ENCODE results near the gene RBP3.
A peak's percentile ranks its signal among the peaks of the same experiment; 100 is the strongest.

The RBP3 gene

DNA sequence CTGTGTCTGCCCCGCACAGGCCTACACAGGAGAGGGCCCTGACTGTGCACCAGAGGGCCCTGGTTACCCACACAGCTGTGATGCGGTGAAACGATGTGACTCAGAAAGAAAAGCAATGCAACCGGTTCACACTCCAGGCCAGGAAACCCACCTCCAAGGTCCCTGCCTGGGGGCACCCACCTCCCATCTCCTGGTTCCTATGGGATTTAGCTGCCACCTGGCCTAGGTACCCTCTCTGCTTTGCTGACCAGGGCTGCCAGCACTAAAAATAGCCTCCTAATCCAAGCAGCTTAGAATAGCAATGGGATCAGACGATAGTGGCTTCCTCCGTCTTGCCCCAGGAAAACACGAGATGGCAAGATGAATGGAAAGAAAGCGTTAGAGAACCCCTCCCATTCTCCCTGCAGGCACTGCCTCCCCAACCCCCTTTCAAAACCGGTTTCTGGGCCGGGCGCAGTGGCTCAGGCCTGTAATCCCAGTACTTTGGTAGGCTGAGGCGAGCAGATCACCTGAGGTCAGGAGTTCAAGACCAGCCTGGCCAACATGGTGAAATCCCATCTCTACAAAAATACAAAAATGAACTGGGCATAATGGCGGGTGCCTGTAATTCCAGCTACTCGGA is 12.4 kb downstream of the RBP3 start:
- Histone ChIP-seq H3K36me3 (replicated peaks) (no peaks in the 10 kb centered on the region), H3K27me3 (replicated peaks) (no peaks in the 10 kb centered on the region), H3K4me3 (ENCODE audit: low read depth, low read length) (no peak overlapping the region), H3K27ac (no peak overlapping the region)
- no peak for TF ChIP-seq CTCF (IDR thresholded peaks at IDR 0.05; ENCODE audit: low read depth, low read length, missing control alignments)
- DNase-seq: peak; percentile 20
- in situ Hi-C loops (cut with HindIII; ENCODE audit: low pct_ligation_motif_present, low sequenced_read_pairs): no loop called here

- no peaks in the 10 kb centered on the region for H3K36me3 ChIP-seq (replicated peaks)
- TF ChIP-seq CTCF (IDR thresholded peaks at IDR 0.05; ENCODE audit: low read depth, low read length, missing control alignments): peak; percentile 97
- H3K4me3 ChIP-seq (ENCODE audit: low read depth, low read length): no peak overlapping the region
- in situ Hi-C loops (cut with HindIII; ENCODE audit: low pct_ligation_motif_present, low sequenced_read_pairs): no loop called here
- H3K27ac ChIP-seq: no peak overlapping the region
- no peaks in the 10 kb centered on the region for H3K27me3 ChIP-seq (replicated peaks)
- DNase-seq: peak; percentile 20
These were observed 13.1 kb downstream of the RBP3 start for GRCh38 chr10:47361293-47361692.

DNA sequence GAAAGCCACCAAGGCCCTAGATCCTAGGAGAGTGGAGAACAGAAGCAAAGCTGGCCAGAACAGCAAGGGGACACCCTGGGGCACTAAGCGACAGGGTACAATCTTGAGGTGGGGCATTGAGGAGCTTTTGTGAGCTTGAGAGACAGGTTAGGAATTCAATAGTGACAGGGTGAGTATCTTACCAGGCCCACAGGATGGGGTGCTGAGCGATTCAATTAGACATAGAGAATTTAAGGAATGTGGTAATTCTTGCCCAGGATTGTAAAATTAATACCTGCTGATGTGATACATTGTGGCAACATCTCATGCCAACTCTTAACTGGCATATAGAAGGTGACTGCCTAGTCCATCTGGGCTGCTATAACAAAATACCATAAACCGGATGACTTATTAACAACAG is 14.0 kb downstream of the RBP3 start:
- TF ChIP-seq CTCF (IDR thresholded peaks at IDR 0.05; ENCODE audit: low read depth, low read length, missing control alignments): no peak

GRCh38 chr10:47363781-47364180 is 15.6 kb downstream of the RBP3 start:
- Histone ChIP-seq H3K4me3 (ENCODE audit: low read depth, low read length) (no peak overlapping the region), H3K27me3 (replicated peaks) (no peaks in the 10 kb centered on the region), H3K36me3 (replicated peaks) (no peaks in the 10 kb centered on the region), H3K27ac (no peak overlapping the region)
- in situ Hi-C loops (cut with HindIII; ENCODE audit: low pct_ligation_motif_present, low sequenced_read_pairs): no loop called here
- DNase-seq: no peak
- TF ChIP-seq CTCF (IDR thresholded peaks at IDR 0.05; ENCODE audit: low read depth, low read length, missing control alignments): no peak

More for the DNA sequence above, 14.0 kb downstream of the RBP3 start:
- in situ Hi-C loops (cut with HindIII; ENCODE audit: low pct_ligation_motif_present, low sequenced_read_pairs): no loop called here
- no peak for DNase-seq
- Histone ChIP-seq H3K27ac (no peak overlapping the region), H3K4me3 (ENCODE audit: low read depth, low read length) (no peak overlapping the region), H3K36me3 (replicated peaks) (no peaks in the 10 kb centered on the region), H3K27me3 (replicated peaks) (no peaks in the 10 kb centered on the region)

- no peak overlapping the region for H3K27ac ChIP-seq
- no peak for DNase-seq
- no peak for TF ChIP-seq CTCF (IDR thresholded peaks at IDR 0.05; ENCODE audit: low read depth, low read length, missing control alignments)
- no peaks in the 10 kb centered on the region for H3K27me3 ChIP-seq (replicated peaks)
- no peak overlapping the region for H3K4me3 ChIP-seq (ENCODE audit: low read depth, low read length)
- H3K36me3 ChIP-seq (replicated peaks): no peaks in the 10 kb centered on the region
- in situ Hi-C loops (cut with HindIII; ENCODE audit: low pct_ligation_motif_present, low sequenced_read_pairs): no loop called here
These were observed 16.2 kb downstream of the RBP3 start for GRCh38 chr10:47364366-47364765.

- DNase-seq: no peak
- no peaks in the 10 kb centered on the region for H3K36me3 ChIP-seq (replicated peaks)
- no peaks in the 10 kb centered on the region for H3K27me3 ChIP-seq (replicated peaks)
- in situ Hi-C loops (cut with HindIII; ENCODE audit: low pct_ligation_motif_present, low sequenced_read_pairs): no loop called here
- no peak for TF ChIP-seq CTCF (IDR thresholded peaks at IDR 0.05; ENCODE audit: low read depth, low read length, missing control alignments)
- no peak overlapping the region for H3K27ac ChIP-seq
- H3K4me3 ChIP-seq (ENCODE audit: low read depth, low read length): no peak overlapping the region
These were observed 16.7 kb downstream of the RBP3 start for GRCh38 chr10:47364911-47365310.
